K562 (cell line): ENCODE results near the gene TLE4. TPM values are rescaled to one million over a fixed set of nuclear protein-coding genes. Genes with fewer than 3 reads are reported as not detected.

ENCODE experiments used
- ATAC-seq: fragments of 200-7000 bp; cut with Tn5 transposase; 3 replicates; pipeline ENCODE4 v1.9.1; 2020; ENCODE audit warnings: moderate library complexity
- BruUV-seq: library from RNA; stranded (reverse); fragments of 400-500 nt; replicated peaks from 2 replicates; lab custom pipeline; 2021; lab: Mats Ljungman, UMichigan
- CTCF ChIA-PET: fragments of 300-600 bp; formaldehyde crosslinking; extraction: SDS; loops from one replicate; lab custom pipeline; 2021; ENCODE audit warnings: low intra/inter-chr PET ratio; lab: Yijun Ruan, JAX
- POLR2A ChIA-PET: fragments of 300-600, 350-650 bp; sonication (Branson Sonifier 250); formaldehyde crosslinking; extraction: SDS; loops from one replicate; lab custom pipeline; 2021; ENCODE audit warnings: antibody characterized with exemption, inconsistent platforms; lab: Yijun Ruan, JAX
- DNase-seq, 4 experiments: peaks; one replicate each; pipeline versions ENCODE4 v3.0.0 to v3.0.0-alpha.2; 2011 to 2018; ENCODE audit warnings: low spot score in 3 of 4, mixed read lengths in 3 of 4; ENCODE audit errors: extremely low read depth in 1 of 4
- FAIRE-seq: peaks from 2 replicates; lab custom pipeline; 2011; peaks lifted over from hg19 to GRCh38; lab: Jason Lieb, UNC
- H2AFZ ChIP-seq: 2 replicates; pipeline ENCODE4 v1.6.0; 2011; ENCODE audit warnings: low read depth, low read length, control low read depth, inconsistent platforms
- H3K27ac ChIP-seq: fragments of 200-600 bp; 3 replicates; pipeline ENCODE4 v1.8.0; 2011; ENCODE audit warnings: low read depth, mild to moderate bottlenecking, control low read depth, inconsistent platforms, low read length, moderate library complexity, mixed read lengths; ENCODE audit errors: extremely low read depth
- H3K27me3 ChIP-seq, 2 experiments: fragments of 300-600 bp in 1 of 2; 2 replicates in 1 of 2; 3 replicates in 1 of 2; pipeline versions ENCODE4 v1.6.0 to v1.8.0; 2011; ENCODE audit warnings: inconsistent platforms in 2 of 2, low read length in 2 of 2, mild to moderate bottlenecking in 1 of 2, mixed read lengths in 1 of 2, moderate library complexity in 1 of 2; ENCODE audit not compliant: control insufficient read depth in 2 of 2, insufficient read depth in 2 of 2
- H3K36me3 ChIP-seq: fragments of 300-600 bp; 3 replicates; pipeline ENCODE4 v1.8.0; 2011; ENCODE audit warnings: mild to moderate bottlenecking, low read length, inconsistent platforms; ENCODE audit not compliant: control insufficient read depth, insufficient read depth
- H3K4me1 ChIP-seq, 2 experiments: fragments of 200-600 bp in 1 of 2; replicated peaks in 1 of 2; 2 replicates in 1 of 2; 3 replicates in 1 of 2; pipeline versions ENCODE4 v1.5.1 to v1.8.0; 2011; ENCODE audit warnings: inconsistent platforms in 2 of 2, low read length in 2 of 2, mild to moderate bottlenecking in 1 of 2, mixed read lengths in 1 of 2, moderate library complexity in 1 of 2; ENCODE audit not compliant: control insufficient read depth in 2 of 2, insufficient read depth in 2 of 2
- H3K4me2 ChIP-seq: 2 replicates; pipeline ENCODE4 v1.6.1; 2011; ENCODE audit warnings: low read length, control low read depth, inconsistent platforms, mixed read lengths; ENCODE audit not compliant: insufficient read depth
- H3K4me3 ChIP-seq: fragments of 200-600 bp; sonication (generic), shearing (Covaris generic); 2 replicates; pipeline ENCODE4 v1.5.1; 2016; ENCODE audit warnings: control low read depth, inconsistent platforms
- H3K79me2 ChIP-seq: fragments of 200-600 bp; 3 replicates; pipeline ENCODE4 v1.8.0; 2011; ENCODE audit warnings: low read length, inconsistent platforms; ENCODE audit not compliant: control insufficient read depth, insufficient read depth
- H3K9ac ChIP-seq, 2 experiments: 2 replicates each; pipeline versions ENCODE4 v1.6.0 to v1.6.1; 2011; ENCODE audit warnings: low read depth in 2 of 2, low read length in 2 of 2, control low read depth in 1 of 2, inconsistent platforms in 1 of 2, mild to moderate bottlenecking in 1 of 2, mixed read lengths in 1 of 2; ENCODE audit not compliant: insufficient read depth in 1 of 2
- H3K9me1 ChIP-seq: one replicate; pipeline ENCODE4 v1.6.0; 2011; ENCODE audit warnings: inconsistent platforms, mild to moderate bottlenecking, low read length, moderate library complexity; ENCODE audit not compliant: control insufficient read depth, insufficient read depth
- H3K9me3 ChIP-seq: replicated peaks from 2 replicates; pipeline ENCODE4 v1.5.1; 2011; ENCODE audit warnings: low read depth, low read length, inconsistent platforms; ENCODE audit not compliant: control insufficient read depth, insufficient read depth
- H4K20me1 ChIP-seq: replicated peaks from 2 replicates; pipeline ENCODE4 v1.6.1; 2011; ENCODE audit warnings: low read length, inconsistent platforms, mixed read lengths; ENCODE audit not compliant: control insufficient read depth, insufficient read depth
- ARHGAP35 ChIP-seq: fragments of 450-650 bp; IDR thresholded peaks from 2 replicates; pipeline ENCODE4 v1.6.1; 2018; ENCODE audit not compliant: partially characterized antibody
- EGR1 ChIP-seq: fragments of 450-650 bp; conservative IDR thresholded peaks from 2 replicates; pipeline ENCODE4 v1.6.1; 2017; ENCODE audit warnings: mild to moderate bottlenecking
- ETS1 ChIP-seq: conservative IDR thresholded peaks from 2 replicates; pipeline ENCODE4 v1.6.1; 2011; ENCODE audit warnings: low read depth, mild to moderate bottlenecking, low read length; ENCODE audit not compliant: control insufficient read depth
- RNF219 ChIP-seq: fragments of 250-450 bp; sonication (Bioruptor Pico); IDR thresholded peaks from 2 replicates; pipeline ENCODE4 v1.5.0; 2022; ENCODE audit warnings: mild to moderate bottlenecking
- ZNF3 ChIP-seq: fragments of 250-450 bp; sonication (Bioruptor Pico); IDR thresholded peaks from 2 replicates; pipeline ENCODE4 v1.5.0; 2021; ENCODE audit warnings: mild to moderate bottlenecking, moderate library complexity
- WGBS: fragments of 100-300 bp; shearing (Covaris generic); methylation state at CpG from one replicate; pipeline ENCODE4 v1.1.6; 2016; ENCODE audit warnings: low coverage, mixed read lengths; ENCODE audit not compliant: insufficient coverage; ENCODE audit errors: missing lambda C conversion rate; 5-methylcytosine and 5-hydroxymethylcytosine counted together
- in situ Hi-C: fragments of 300-500 bp; cut with MboI; formaldehyde crosslinking; loops from 4 replicates; pipeline ENCODE4 v1.15.0; 2018; ENCODE audit warnings: inconsistent platforms, mixed read lengths
- intact Hi-C: fragments of 100-400 bp; cut with micrococcal nuclease; formaldehyde crosslinking; loops from 2 replicates; pipeline ENCODE4 v1.14.2; 2022
- polyA plus RNA-seq, 8 experiments: library from polyadenylated mRNA; depleted of rRNA in 4 of 8; stranded (reverse) in 5 of 8; unstranded in 3 of 8; fragments of >200 nt; fragmentation: Nextera tagmentation in 2 of 8; fragmentation: Illumina TruSeq in 1 of 8; extraction: Ambion mirVana in 2 of 8; extraction: Trizol in 1 of 8; gene quantifications; 2 replicates each; pipeline versions ENCODE4 v1.2.1 to v1.2.3, GENCODE V29; 2011 to 2014; ENCODE audit warnings: inconsistent platforms in 1 of 8, missing spikeins in 1 of 8
- total RNA-seq, 7 experiments: library from RNA; depleted of rRNA in 6 of 7; stranded (reverse); fragments of >200 nt in 6 of 7; fragmentation: Illumina TruSeq in 2 of 7; extraction: Trizol in 2 of 7; gene quantifications; 2 replicates each; pipeline versions ENCODE4 v1.2.1 to v1.2.3, GENCODE V29; 2011 to 2021; ENCODE audit warnings: low replicate concordance in 1 of 7

TLE4 gene
- total and polyA plus RNA-seq, 9 of the 15 experiments (the other 6 are each of a cell fraction or from before 2014, with no cell fraction given), result 1.1 to 8.8 (median 5.7) TPM

DNA sequence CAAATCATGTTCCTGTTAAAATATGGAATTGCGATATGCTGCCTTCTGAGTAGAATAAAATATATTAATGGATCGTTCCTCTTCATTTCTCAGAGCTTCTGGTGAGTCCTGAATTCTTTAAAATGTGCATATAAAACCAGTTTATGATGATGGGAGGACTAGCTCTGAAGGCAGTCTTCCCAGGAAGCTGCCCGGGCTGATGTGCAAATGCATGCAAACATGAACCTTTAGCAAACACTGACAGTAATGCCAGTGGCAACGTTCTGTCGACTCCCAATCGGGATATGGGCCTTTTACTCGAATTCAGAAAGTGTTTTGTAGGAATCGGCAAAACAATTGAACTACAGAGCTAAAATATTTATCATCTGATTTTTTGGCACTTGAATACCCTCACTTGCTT lies 93.6 kb downstream of the TLE4 start:
- in situ Hi-C loops, result no loop called here
- Histone ChIP-seq H3K9ac (no peak overlapping the region), H3K79me2 (no peaks in the 10 kb centered on the region), H3K4me1 (peaks cover 0 to 3% of the 10 kb centered on the region in 2 experiments; a peak in 2 of 5 replicates), H2AFZ (no peak overlapping the region), H3K27me3 (no peaks in the 10 kb centered on the region), H3K4me3 (no peak overlapping the region), H4K20me1 (no peaks in the 10 kb centered on the region), H3K4me2 (no peak overlapping the region), H3K9me1 (no peaks in the 10 kb centered on the region), H3K36me3 (no peaks in the 10 kb centered on the region), H3K27ac (no peak overlapping the region), H3K9me3 (no peaks in the 10 kb centered on the region)
- no TSS peak for BruUV-seq
- intact Hi-C loops, result no loop called here
- DNase-seq, result no peak
- 24% methylated on average over 8 of the region's 8 CpGs for WGBS
- ChIA-PET CTCF (no interaction called here), POLR2A (no interaction called here)
- TF ChIP-seq RNF219 (CRISPR knock-in tag) (no peak), ZNF3 (CRISPR knock-in tag) (no peak)
- ATAC-seq, result no peak
- no peak for FAIRE-seq

DNA sequence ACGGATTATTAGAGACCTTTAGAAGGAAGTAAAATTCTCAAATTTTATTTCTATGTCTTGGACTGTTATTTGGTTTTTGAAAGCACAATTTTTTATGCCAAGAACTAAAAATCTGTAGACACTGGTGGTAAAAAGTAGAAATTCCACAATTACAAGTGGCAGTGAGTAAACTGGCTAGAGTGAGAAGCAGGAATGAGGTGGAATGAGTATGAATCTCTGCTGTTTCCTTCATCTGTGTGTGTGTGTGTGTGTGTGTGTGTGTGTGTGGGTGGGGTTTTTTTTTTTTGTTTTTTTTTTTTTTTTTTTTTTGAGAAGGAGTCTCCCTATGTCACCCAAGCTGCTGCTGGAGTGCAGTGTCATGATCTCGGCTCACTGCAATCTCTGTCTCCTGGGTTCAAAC lies 94.2 kb downstream of the TLE4 start:
- WGBS, result 18% methylated on average over 1 of the region's 2 CpGs
- H2AFZ ChIP-seq, result no peak overlapping the region
- peaks cover 0 to 4% of the 10 kb centered on the region in 2 experiments; a peak in 2 of 5 replicates for H3K4me1 ChIP-seq
- no peak overlapping the region for H3K4me3 ChIP-seq
- DNase-seq (no peak), FAIRE-seq (no peak), ATAC-seq (no peak)
- no peaks in the 10 kb centered on the region for H3K27me3 ChIP-seq
- no peak overlapping the region for H3K27ac ChIP-seq
- ChIA-PET POLR2A (no interaction called here), CTCF (no interaction called here)
- no peaks in the 10 kb centered on the region for H3K79me2 ChIP-seq
- H3K9me1 ChIP-seq, result no peaks in the 10 kb centered on the region
- H3K36me3 ChIP-seq, result no peaks in the 10 kb centered on the region
- H3K4me2 ChIP-seq, result no peak overlapping the region
- in situ Hi-C loops, result no loop called here
- intact Hi-C loops, result no loop called here
- TF ChIP-seq EGR1, result 0 out of 2 replicates have a peak, but pooled peaks have one; percentile 8
- no peak for TF ChIP-seq ETS1
- TF ChIP-seq ARHGAP35, result no peak
- H4K20me1 ChIP-seq, result no peaks in the 10 kb centered on the region
- no TSS peak for BruUV-seq
- no peaks in the 10 kb centered on the region for H3K9me3 ChIP-seq
- no peak overlapping the region for H3K9ac ChIP-seq
